Measurements from ENCODE around the gene SEZ6L2.
A peak's percentile ranks its signal among the peaks of the same experiment; 100 is the strongest.
"Not testable (repeated sequence)": the region's sequence is repeated elsewhere in the genome, so short reads cannot be mapped to it uniquely, and the experiment has no call there.

Gene SEZ6L2

GRCh38 chr16:29881050-29881449 lies 18.3 kb downstream of the SEZ6L2 start:
- DNase-seq: no peak

- DNase-seq: no peak
Observed at GRCh38 chr16:29878172-29878571, 21.2 kb downstream of the SEZ6L2 start.

GRCh38 chr16:29877266-29877961 lies 21.9 kb downstream of the SEZ6L2 start:
- no peak for DNase-seq

- DNase-seq: no peak
Observed at GRCh38 chr16:29876594-29877249, 22.6 kb downstream of the SEZ6L2 start.

GRCh38 chr16:29876217-29876593 lies 23.1 kb downstream of the SEZ6L2 start:
- no peak for DNase-seq

- no peak for DNase-seq
Observed at GRCh38 chr16:29875206-29875605, 24.1 kb downstream of the SEZ6L2 start.

GRCh38 chr16:29873319-29873718 lies 26.0 kb downstream of the SEZ6L2 start:
- DNase-seq: no peak

- no peak for DNase-seq
Observed at GRCh38 chr16:29871822-29872546, 27.4 kb downstream of the SEZ6L2 start.

- DNase-seq: not testable (repeated sequence)
Observed at GRCh38 chr16:29869067-29869466, 30.3 kb downstream of the SEZ6L2 start.

- no peak for DNase-seq
Observed at GRCh38 chr16:29868396-29869009, 30.8 kb downstream of the SEZ6L2 start.

GRCh38 chr16:29864205-29864604 lies 35.1 kb downstream of the SEZ6L2 start:
- no peak for DNase-seq

GRCh38 chr16:29863669-29863984 lies 35.7 kb downstream of the SEZ6L2 start:
- DNase-seq: no peak

- peak; percentile 93 to 98 for DNase-seq
Observed at GRCh38 chr16:29862884-29863668, 36.3 kb downstream of the SEZ6L2 start, which contains the start of gene CDIPT. Gene CDIPT, minus strand, starts transcription at chr16:29863226. Its CDS starts 369 bp downstream, at chr16:29862857.

GRCh38 chr16:29862383-29862883 lies 36.9 kb downstream of the SEZ6L2 start:
- peak; percentile 21 to 38 for DNase-seq

GRCh38 chr16:29860218-29860617 lies 39.1 kb downstream of the SEZ6L2 start:
- no peak for DNase-seq

- DNase-seq: no peak
Observed at GRCh38 chr16:29858974-29859373, 40.4 kb downstream of the SEZ6L2 start.

- DNase-seq: no peak
Observed at GRCh38 chr16:29858149-29858849, 41.1 kb downstream of the SEZ6L2 start.

- no peak for DNase-seq
Observed at GRCh38 chr16:29857133-29857760, 42.1 kb downstream of the SEZ6L2 start.

GRCh38 chr16:29854520-29855100 lies 44.7 kb downstream of the SEZ6L2 start:
- no peak for DNase-seq

GRCh38 chr16:29852654-29853053 lies 46.7 kb downstream of the SEZ6L2 start:
- no peak for DNase-seq

GRCh38 chr16:29850998-29851397 lies 48.4 kb downstream of the SEZ6L2 start:
- DNase-seq: no peak
